HEK293T (cell line): ENCODE data around the gene RGS16.

Source experiments
- ARNT ChIP-seq: fragments of 450-650 bp; IDR thresholded peaks from 2 replicates; pipeline ENCODE4 v1.6.1; 2017; ENCODE audit warnings: mild to moderate bottlenecking
- CTBP1 ChIP-seq: fragments of 450-650 bp; IDR thresholded peaks from 2 replicates; pipeline ENCODE4 v1.6.1; 2016; ENCODE audit warnings: borderline replicate concordance
- ELF4 ChIP-seq: fragments of 450-650 bp; IDR thresholded peaks from 2 replicates; pipeline ENCODE4 v1.6.1; 2017; ENCODE audit warnings: antibody characterized with exemption
- FOXA1 ChIP-seq: fragments of 450-650 bp; IDR thresholded peaks from 2 replicates; pipeline ENCODE4 v1.6.1; 2016; ENCODE audit warnings: mild to moderate bottlenecking
- FOXK2 ChIP-seq: fragments of 450-650 bp; IDR thresholded peaks from 2 replicates; pipeline ENCODE4 v1.6.1; 2016; ENCODE audit warnings: mild to moderate bottlenecking
- FOXM1 ChIP-seq: fragments of 450-650 bp; IDR thresholded peaks from 2 replicates; pipeline ENCODE4 v1.6.1; 2017; ENCODE audit warnings: mild to moderate bottlenecking, borderline replicate concordance
- L3MBTL2 ChIP-seq: fragments of 450-650 bp; conservative IDR thresholded peaks from 2 replicates; pipeline ENCODE4 v1.6.1; 2016; ENCODE audit warnings: mild to moderate bottlenecking
- NFRKB ChIP-seq: fragments of 450-650 bp; IDR thresholded peaks from 2 replicates; pipeline ENCODE4 v1.6.1; 2016; ENCODE audit warnings: mild to moderate bottlenecking, moderate library complexity
- PKNOX1 ChIP-seq: fragments of 450-650 bp; IDR thresholded peaks from 2 replicates; pipeline ENCODE4 v1.6.1; 2016
- SP1 ChIP-seq: fragments of 450-650 bp; IDR thresholded peaks from 2 replicates; pipeline ENCODE4 v1.6.1; 2017
- SUZ12 ChIP-seq: fragments of 450-650 bp; IDR thresholded peaks from 2 replicates; pipeline ENCODE4 v1.6.1; 2016; ENCODE audit warnings: mild to moderate bottlenecking
- TARDBP ChIP-seq: fragments of 450-650 bp; IDR thresholded peaks from 2 replicates; pipeline ENCODE4 v1.6.1; 2016
- ZNF384 ChIP-seq: fragments of 450-650 bp; IDR thresholded peaks from 2 replicates; pipeline ENCODE4 v1.6.1; 2016

GRCh38 chr1:182630586-182630985, 26.4 kb upstream of the RGS16 start:
- no peak for TF ChIP-seq SP1
- TF ChIP-seq FOXA1: no peak
- TF ChIP-seq TARDBP: no peak
- TF ChIP-seq SUZ12: no peak
- no peak for TF ChIP-seq CTBP1
- TF ChIP-seq NFRKB: no peak
- no peak for TF ChIP-seq L3MBTL2
- TF ChIP-seq ZNF384: no peak
- no peak for TF ChIP-seq FOXM1
- TF ChIP-seq ARNT: no peak
- no peak for TF ChIP-seq ELF4
- TF ChIP-seq PKNOX1: no peak
- no peak for TF ChIP-seq FOXK2
